Cardiac muscle cell (in vitro differentiated cells and primary cell): Measurements from ENCODE around the gene SMAD1. TPM values are rescaled to one million over a fixed set of nuclear protein-coding genes. Genes with fewer than 3 reads are reported as not detected.

Source experiments
- DNase-seq, 2 donors: peaks; one replicate each; pipeline versions ENCODE4 v3.0.0 to v3.0.0-alpha.2; 2010 to 2017; ENCODE audit warnings: low read depth in 1 of 2, low spot score in 1 of 2
- H3K27ac ChIP-seq: fragments of 200-600 bp; sonication (generic); 2 replicates; pipeline ENCODE4 v1.5.1; 2016
- H3K27me3 ChIP-seq: fragments of 200-600 bp; sonication (generic); 2 replicates; pipeline ENCODE4 v1.6.0; 2016; ENCODE audit warnings: control low read depth
- H3K36me3 ChIP-seq: fragments of 200-600 bp; sonication (generic); 2 replicates; pipeline ENCODE4 v1.5.1; 2016; ENCODE audit warnings: control low read depth
- H3K4me1 ChIP-seq: fragments of 200-600 bp; sonication (generic); 2 replicates; pipeline ENCODE4 v1.8.1; 2017; ENCODE audit warnings: low read depth, mild to moderate bottlenecking, mixed run types
- H3K4me3 ChIP-seq: fragments of 200-600 bp; sonication (generic); 2 replicates; pipeline ENCODE4 v1.5.1; 2016; ENCODE audit warnings: mild to moderate bottlenecking
- H3K9me3 ChIP-seq: fragments of 200-600 bp; sonication (generic); 2 replicates; pipeline ENCODE4 v1.5.1; 2017; ENCODE audit warnings: low read depth, mild to moderate bottlenecking, control low read depth
- polyA plus RNA-seq: library from polyadenylated mRNA; unstranded; fragments of >200 nt; fragmentation: Nextera tagmentation; extraction: Ambion mirVana; gene quantifications from 2 replicates; pipeline ENCODE4 v1.2.1, GENCODE V29; 2016
- total RNA-seq: library from RNA; depleted of rRNA; stranded (reverse); fragments of >200 nt; gene quantifications from 2 replicates; pipeline ENCODE4 v1.2.3, GENCODE V29; 2016
- TF ChIP-seq, protein P1 (sequence below): IDR thresholded peaks from 2 replicates; pipeline ENCODE4 v1.5.1; 2012; ENCODE audit warnings: low read depth, mild to moderate bottlenecking, low read length

Gene SMAD1
- total and polyA plus RNA-seq, 2 experiments from 2014 or later = 28.0 to 29.3 TPM

DNA sequence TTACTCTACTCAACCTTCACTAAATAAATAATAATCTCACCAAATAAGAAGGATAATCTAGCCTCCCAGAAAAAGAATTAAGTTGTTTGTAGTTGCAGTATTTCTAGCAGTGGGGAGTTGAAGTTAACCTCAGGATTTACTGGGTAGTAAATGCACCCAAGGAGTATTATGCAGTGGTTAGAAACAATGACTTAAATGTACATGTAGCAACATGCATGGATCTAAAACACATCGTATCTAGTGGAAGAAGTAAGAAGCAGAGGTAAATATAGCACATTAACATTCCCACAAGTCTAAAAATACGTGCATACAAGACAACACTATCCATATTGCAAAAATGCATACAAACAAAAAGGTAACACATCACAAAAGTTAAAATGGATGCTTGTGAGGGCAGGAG is 44.2 kb upstream of the SMAD1 start:
- Histone ChIP-seq H3K9me3 (no peaks in the 10 kb centered on the region), H3K4me3 (no peak overlapping the region), H3K4me1 (no peaks in the 10 kb centered on the region), H3K27ac (no peak overlapping the region), H3K36me3 (no peaks in the 10 kb centered on the region), H3K27me3 (no peaks in the 10 kb centered on the region)
- TF ChIP-seq, protein P1, sequence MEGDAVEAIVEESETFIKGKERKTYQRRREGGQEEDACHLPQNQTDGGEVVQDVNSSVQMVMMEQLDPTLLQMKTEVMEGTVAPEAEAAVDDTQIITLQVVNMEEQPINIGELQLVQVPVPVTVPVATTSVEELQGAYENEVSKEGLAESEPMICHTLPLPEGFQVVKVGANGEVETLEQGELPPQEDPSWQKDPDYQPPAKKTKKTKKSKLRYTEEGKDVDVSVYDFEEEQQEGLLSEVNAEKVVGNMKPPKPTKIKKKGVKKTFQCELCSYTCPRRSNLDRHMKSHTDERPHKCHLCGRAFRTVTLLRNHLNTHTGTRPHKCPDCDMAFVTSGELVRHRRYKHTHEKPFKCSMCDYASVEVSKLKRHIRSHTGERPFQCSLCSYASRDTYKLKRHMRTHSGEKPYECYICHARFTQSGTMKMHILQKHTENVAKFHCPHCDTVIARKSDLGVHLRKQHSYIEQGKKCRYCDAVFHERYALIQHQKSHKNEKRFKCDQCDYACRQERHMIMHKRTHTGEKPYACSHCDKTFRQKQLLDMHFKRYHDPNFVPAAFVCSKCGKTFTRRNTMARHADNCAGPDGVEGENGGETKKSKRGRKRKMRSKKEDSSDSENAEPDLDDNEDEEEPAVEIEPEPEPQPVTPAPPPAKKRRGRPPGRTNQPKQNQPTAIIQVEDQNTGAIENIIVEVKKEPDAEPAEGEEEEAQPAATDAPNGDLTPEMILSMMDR = no peak
- no peak for DNase-seq

DNA sequence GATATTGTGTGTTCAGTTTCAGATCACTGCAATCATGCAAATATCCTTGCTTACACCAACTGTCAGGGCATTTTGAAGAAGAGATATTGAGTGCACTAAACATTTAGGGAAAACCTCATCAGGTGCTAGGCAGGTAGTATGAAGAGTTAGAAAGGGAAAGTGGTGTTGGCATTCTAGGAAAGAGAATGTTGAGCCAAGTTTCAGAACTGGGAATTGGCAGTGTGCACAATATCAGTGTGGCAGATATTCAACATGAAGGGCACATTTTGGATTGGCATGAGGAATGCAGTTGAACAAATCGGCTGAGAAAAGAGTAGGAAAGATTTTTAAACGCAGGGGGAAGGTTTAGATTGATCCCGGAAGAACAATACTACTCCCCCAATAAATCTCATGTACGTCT is 43.4 kb upstream of the SMAD1 start:
- TF ChIP-seq, protein P1 = no peak
- no peaks in the 10 kb centered on the region for H3K27me3 ChIP-seq
- H3K36me3 ChIP-seq = no peaks in the 10 kb centered on the region
- no peak for DNase-seq
- no peak overlapping the region for H3K27ac ChIP-seq
- H3K9me3 ChIP-seq = no peaks in the 10 kb centered on the region
- H3K4me3 ChIP-seq = no peak overlapping the region
- H3K4me1 ChIP-seq = no peaks in the 10 kb centered on the region

DNA sequence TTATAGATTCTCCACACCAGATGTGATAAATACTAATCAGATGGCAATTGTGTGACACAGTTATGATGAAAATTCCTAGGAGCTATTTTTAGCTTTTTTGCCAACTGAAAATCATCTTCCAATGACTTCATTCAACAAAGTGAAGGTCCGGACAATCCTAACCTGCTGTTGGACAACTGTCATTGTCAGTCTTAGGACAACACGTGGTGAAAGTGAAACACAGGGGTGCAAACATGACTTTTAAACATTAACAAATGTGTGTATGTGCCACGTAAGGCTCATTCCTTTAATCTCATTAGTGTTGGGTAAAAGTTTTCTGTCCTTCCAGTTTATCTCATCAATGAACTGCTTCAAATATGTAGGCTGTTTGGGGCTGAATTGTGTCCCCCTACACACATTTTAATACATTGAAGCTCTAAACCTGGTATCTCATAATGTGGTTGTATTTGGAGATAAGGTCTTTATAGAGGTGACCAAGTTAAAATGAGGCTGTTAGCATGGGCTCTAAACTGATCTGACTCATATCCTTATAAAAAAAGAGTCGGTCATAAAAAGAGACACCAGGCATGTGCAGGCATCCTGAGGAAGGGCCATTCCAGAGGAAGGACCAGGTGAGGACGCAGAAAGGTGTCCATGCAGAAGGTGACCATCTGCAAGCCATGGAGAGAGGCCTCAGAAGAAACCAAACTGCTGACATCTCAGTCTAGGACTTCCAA is 41.2 kb upstream of the SMAD1 start:
- no peak overlapping the region for H3K4me3 ChIP-seq
- H3K9me3 ChIP-seq = no peaks in the 10 kb centered on the region
- H3K36me3 ChIP-seq = no peaks in the 10 kb centered on the region
- no peaks in the 10 kb centered on the region for H3K4me1 ChIP-seq
- TF ChIP-seq, protein P1 = no peak
- no peak overlapping the region for H3K27ac ChIP-seq
- no peak for DNase-seq
- no peaks in the 10 kb centered on the region for H3K27me3 ChIP-seq

DNA sequence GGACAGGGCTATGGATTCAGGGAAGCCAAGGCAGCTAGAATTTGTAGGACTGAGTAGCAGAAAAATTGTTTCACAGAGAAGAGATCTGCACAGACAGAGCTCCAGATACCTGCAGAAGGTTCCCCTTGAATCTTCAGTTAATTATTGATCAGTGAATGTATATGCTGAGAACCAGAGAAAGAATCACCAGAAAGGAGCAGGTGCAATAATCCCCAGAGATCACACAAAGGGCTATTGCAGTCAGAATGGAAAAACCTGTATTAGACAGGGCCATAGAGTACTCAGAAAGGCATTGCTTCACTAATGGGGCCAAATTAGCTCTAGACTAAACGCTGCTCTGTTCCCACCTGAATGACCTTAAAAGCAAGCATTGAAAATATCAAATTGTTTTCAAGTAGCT is 35.5 kb upstream of the SMAD1 start:
- TF ChIP-seq, protein P1 = no peak
- no peaks in the 10 kb centered on the region for H3K9me3 ChIP-seq
- no peaks in the 10 kb centered on the region for H3K36me3 ChIP-seq
- no peaks in the 10 kb centered on the region for H3K4me1 ChIP-seq
- H3K27ac ChIP-seq = no peak overlapping the region
- H3K27me3 ChIP-seq = no peaks in the 10 kb centered on the region
- H3K4me3 ChIP-seq = no peak overlapping the region
- no peak for DNase-seq

DNA sequence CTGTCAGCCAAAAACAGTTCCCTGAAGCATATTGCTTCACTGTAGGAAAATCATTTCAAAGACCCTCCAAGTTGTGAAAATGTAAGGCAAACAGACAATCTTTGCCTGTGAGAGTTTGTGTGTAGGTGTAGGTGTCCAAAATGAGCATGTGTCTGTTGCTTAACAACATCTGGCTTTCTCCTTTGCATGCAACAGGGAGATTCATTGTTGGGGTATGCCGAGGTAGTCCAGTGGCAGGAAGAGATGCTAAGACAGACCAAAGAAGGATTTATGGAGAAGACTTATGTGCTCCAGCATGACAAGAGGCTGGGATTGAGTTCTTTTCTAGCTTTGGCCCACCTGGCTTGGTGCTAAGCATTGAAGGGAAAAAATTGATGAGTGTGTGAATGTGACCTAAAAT is 29.8 kb upstream of the SMAD1 start:
- no peaks in the 10 kb centered on the region for H3K9me3 ChIP-seq
- H3K4me3 ChIP-seq = no peak overlapping the region
- TF ChIP-seq, protein P1 = no peak
- no peak for DNase-seq
- H3K36me3 ChIP-seq = no peaks in the 10 kb centered on the region
- H3K4me1 ChIP-seq = no peaks in the 10 kb centered on the region
- H3K27me3 ChIP-seq = no peaks in the 10 kb centered on the region
- no peak overlapping the region for H3K27ac ChIP-seq
